HepG2 (cell line): ENCODE measurements around the gene EIF6. TPM values are rescaled to one million over a fixed set of nuclear protein-coding genes. Genes with fewer than 3 reads are reported as not detected.

Experiments
- AKAP8 ChIP-seq: sonication (generic); formaldehyde crosslinking; IDR thresholded peaks from 2 replicates; pipeline ENCODE4 v1.5.1; 2020; ENCODE audit warnings: mild to moderate bottlenecking, missing genetic modification reagents
- ASH2L ChIP-seq: fragments of 300-600, 200-600 bp; sonication (generic); IDR thresholded peaks from 2 replicates; pipeline ENCODE4 v1.7.0; 2017; ENCODE audit warnings: low read depth, mild to moderate bottlenecking, moderate library complexity, mixed read lengths, low read length; ENCODE audit not compliant: insufficient read length
- CBX1 ChIP-seq: IDR thresholded peaks from one replicate; pipeline ENCODE4 v1.6.1; 2016; ENCODE audit warnings: antibody characterized with exemption, low read depth
- GTF3A ChIP-seq: sonication (generic); formaldehyde crosslinking; conservative IDR thresholded peaks from 2 replicates; pipeline ENCODE4 v1.4.0; 2020; ENCODE audit warnings: mild to moderate bottlenecking, missing genetic modification reagents
- HOXD1 ChIP-seq: sonication (generic); formaldehyde crosslinking; IDR thresholded peaks from 2 replicates; pipeline ENCODE4 v1.5.0; 2020; ENCODE audit warnings: missing genetic modification reagents
- KAT8 ChIP-seq: IDR thresholded peaks from 2 replicates; pipeline ENCODE4 v1.6.1; 2016; ENCODE audit warnings: missing genetic modification reagents, missing compliant biosample characterization
- MZF1 ChIP-seq: sonication (generic); formaldehyde crosslinking; IDR thresholded peaks from 2 replicates; pipeline ENCODE4 v1.8.1; 2023; ENCODE audit warnings: mild to moderate bottlenecking, missing genetic modification reagents, borderline replicate concordance
- NFE2 ChIP-seq: sonication (generic); formaldehyde crosslinking; IDR thresholded peaks from 2 replicates; pipeline ENCODE4 v1.4.0; 2020; ENCODE audit warnings: missing genetic modification reagents
- ZFP37 ChIP-seq: sonication (generic); formaldehyde crosslinking; IDR thresholded peaks from 2 replicates; pipeline ENCODE4 v1.4.0; 2020; ENCODE audit warnings: missing genetic modification reagents, borderline replicate concordance
- ZKSCAN5 ChIP-seq: sonication (generic); formaldehyde crosslinking; IDR thresholded peaks from 2 replicates; pipeline ENCODE4 v1.5.1; 2020; ENCODE audit warnings: mild to moderate bottlenecking, missing genetic modification reagents
- ZNF83 ChIP-seq: sonication (generic); formaldehyde crosslinking; IDR thresholded peaks from 2 replicates; pipeline ENCODE4 v1.4.0; 2020; ENCODE audit warnings: missing genetic modification reagents, mild to moderate bottlenecking, borderline replicate concordance
- polyA plus RNA-seq, 8 experiments: library from polyadenylated mRNA; depleted of rRNA in 3 of 8; stranded (reverse) in 7 of 8; unstranded in 1 of 8; fragments of >200 nt; fragmentation: Illumina TruSeq in 4 of 8; extraction: Trizol in 4 of 8; gene quantifications; 2 replicates each; pipeline versions ENCODE4 v1.2.1 to v1.2.3, GENCODE V29; 2011 to 2016; ENCODE audit warnings: low read depth in 4 of 8, missing spikeins in 1 of 8, mixed read lengths in 1 of 8; ENCODE audit not compliant: insufficient read depth in 1 of 8
- total RNA-seq, 5 experiments: library from RNA; depleted of rRNA; stranded (reverse); fragments of >200 nt; fragmentation: Illumina TruSeq; extraction: Trizol; gene quantifications; 2 replicates each; pipeline ENCODE4 v1.2.3, GENCODE V29; 2016; ENCODE audit warnings: low read depth in 1 of 5
- TF ChIP-seq, protein P1 (sequence below): sonication (generic); formaldehyde crosslinking; IDR thresholded peaks from 2 replicates; pipeline ENCODE4 v1.4.0; 2020; ENCODE audit warnings: mild to moderate bottlenecking, missing genetic modification reagents, borderline replicate concordance
- TF ChIP-seq, protein P2 (sequence below): sonication (generic); formaldehyde crosslinking; IDR thresholded peaks from 2 replicates; pipeline ENCODE4 v1.4.0; 2020; ENCODE audit warnings: missing genetic modification reagents
- TF ChIP-seq, protein P3 (sequence below): sonication (generic); formaldehyde crosslinking; IDR thresholded peaks from 2 replicates; pipeline ENCODE4 v1.4.0; 2020; ENCODE audit warnings: mild to moderate bottlenecking, missing genetic modification reagents
- TF ChIP-seq, protein P4 (sequence below), 2 experiments: sonication (generic) in 1 of 2; formaldehyde crosslinking in 1 of 2; IDR thresholded peaks; 2 replicates each; pipeline versions ENCODE4 v1.6.1 to v1.9.0; 2014 to 2022; ENCODE audit warnings: antibody characterized with exemption in 1 of 2, borderline replicate concordance in 1 of 2, inconsistent platforms in 1 of 2, low read depth in 1 of 2, missing genetic modification reagents in 1 of 2

Gene EIF6
- total and polyA plus RNA-seq, 2 of the 13 experiments (the other 11 are each of a cell fraction or from before 2014, with no cell fraction given): 462 to 466 TPM

DNA sequence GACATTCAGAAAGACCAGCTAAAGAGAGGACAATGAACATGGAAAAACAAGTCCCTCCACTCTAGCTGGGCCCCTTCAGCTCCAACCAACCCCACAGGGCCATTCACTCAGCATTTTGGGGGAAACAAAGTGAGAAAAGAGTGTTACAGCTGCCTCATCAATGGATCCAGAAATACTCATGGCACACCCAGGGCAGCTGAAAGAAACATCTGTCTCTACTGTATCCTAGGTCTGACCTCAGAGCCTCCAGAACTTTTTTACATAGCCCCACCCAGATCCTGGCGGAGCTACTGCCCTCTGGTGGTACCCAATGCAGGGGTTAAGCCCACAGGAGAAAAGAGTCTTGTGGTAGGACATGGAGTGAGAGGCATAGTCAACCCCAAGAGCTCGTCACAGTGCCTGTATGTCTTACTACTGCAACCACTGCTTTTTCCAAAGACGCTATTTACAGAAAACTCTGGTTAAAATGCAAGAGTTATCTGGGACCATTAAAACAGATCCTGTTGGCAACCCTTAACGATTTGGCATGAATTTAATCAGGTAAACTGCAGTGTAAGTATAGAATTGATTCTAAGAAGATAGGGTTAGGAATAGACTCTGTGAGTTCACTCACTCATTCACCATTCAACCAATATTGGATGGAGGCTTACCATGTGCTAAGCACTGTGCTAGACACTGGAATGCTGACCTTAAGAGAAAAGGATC is 45.0 kb upstream of the EIF6 start (continued):
- TF ChIP-seq, protein P1, sequence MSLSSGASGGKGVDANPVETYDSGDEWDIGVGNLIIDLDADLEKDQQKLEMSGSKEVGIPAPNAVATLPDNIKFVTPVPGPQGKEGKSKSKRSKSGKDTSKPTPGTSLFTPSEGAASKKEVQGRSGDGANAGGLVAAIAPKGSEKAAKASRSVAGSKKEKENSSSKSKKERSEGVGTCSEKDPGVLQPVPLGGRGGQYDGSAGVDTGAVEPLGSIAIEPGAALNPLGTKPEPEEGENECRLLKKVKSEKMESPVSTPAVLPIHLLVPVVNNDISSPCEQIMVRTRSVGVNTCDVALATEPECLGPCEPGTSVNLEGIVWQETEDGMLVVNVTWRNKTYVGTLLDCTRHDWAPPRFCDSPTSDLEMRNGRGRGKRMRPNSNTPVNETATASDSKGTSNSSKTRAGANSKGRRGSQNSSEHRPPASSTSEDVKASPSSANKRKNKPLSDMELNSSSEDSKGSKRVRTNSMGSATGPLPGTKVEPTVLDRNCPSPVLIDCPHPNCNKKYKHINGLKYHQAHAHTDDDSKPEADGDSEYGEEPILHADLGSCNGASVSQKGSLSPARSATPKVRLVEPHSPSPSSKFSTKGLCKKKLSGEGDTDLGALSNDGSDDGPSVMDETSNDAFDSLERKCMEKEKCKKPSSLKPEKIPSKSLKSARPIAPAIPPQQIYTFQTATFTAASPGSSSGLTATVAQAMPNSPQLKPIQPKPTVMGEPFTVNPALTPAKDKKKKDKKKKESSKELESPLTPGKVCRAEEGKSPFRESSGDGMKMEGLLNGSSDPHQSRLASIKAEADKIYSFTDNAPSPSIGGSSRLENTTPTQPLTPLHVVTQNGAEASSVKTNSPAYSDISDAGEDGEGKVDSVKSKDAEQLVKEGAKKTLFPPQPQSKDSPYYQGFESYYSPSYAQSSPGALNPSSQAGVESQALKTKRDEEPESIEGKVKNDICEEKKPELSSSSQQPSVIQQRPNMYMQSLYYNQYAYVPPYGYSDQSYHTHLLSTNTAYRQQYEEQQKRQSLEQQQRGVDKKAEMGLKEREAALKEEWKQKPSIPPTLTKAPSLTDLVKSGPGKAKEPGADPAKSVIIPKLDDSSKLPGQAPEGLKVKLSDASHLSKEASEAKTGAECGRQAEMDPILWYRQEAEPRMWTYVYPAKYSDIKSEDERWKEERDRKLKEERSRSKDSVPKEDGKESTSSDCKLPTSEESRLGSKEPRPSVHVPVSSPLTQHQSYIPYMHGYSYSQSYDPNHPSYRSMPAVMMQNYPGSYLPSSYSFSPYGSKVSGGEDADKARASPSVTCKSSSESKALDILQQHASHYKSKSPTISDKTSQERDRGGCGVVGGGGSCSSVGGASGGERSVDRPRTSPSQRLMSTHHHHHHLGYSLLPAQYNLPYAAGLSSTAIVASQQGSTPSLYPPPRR (CRISPR knock-in tag): peak; percentile 13; the same call in 1 of the 2 replicates
- TF ChIP-seq, protein P2, sequence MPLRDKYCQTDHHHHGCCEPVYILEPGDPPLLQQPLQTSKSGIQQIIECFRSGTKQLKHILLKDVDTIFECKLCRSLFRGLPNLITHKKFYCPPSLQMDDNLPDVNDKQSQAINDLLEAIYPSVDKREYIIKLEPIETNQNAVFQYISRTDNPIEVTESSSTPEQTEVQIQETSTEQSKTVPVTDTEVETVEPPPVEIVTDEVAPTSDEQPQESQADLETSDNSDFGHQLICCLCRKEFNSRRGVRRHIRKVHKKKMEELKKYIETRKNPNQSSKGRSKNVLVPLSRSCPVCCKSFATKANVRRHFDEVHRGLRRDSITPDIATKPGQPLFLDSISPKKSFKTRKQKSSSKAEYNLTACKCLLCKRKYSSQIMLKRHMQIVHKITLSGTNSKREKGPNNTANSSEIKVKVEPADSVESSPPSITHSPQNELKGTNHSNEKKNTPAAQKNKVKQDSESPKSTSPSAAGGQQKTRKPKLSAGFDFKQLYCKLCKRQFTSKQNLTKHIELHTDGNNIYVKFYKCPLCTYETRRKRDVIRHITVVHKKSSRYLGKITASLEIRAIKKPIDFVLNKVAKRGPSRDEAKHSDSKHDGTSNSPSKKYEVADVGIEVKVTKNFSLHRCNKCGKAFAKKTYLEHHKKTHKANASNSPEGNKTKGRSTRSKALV (CRISPR knock-in tag): no peak
- no peak for TF ChIP-seq ZKSCAN5 (CRISPR knock-in tag)
- TF ChIP-seq, protein P3, sequence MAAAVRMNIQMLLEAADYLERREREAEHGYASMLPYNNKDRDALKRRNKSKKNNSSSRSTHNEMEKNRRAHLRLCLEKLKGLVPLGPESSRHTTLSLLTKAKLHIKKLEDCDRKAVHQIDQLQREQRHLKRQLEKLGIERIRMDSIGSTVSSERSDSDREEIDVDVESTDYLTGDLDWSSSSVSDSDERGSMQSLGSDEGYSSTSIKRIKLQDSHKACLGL (CRISPR knock-in tag): no peak
- TF ChIP-seq CBX1: no peak
- no peak for TF ChIP-seq AKAP8 (CRISPR knock-in tag)
- TF ChIP-seq HOXD1 (CRISPR knock-in tag): 0 out of 2 replicates have a peak, but pooled peaks have one; percentile 30
- TF ChIP-seq ZNF83 (CRISPR knock-in tag): no peak
- TF ChIP-seq NFE2: no peak
- TF ChIP-seq MZF1 (CRISPR knock-in tag): no peak
- peak; percentile 77 for TF ChIP-seq KAT8 (CRISPR knock-in tag)
- TF ChIP-seq GTF3A (CRISPR knock-in tag): no peak
- TF ChIP-seq ASH2L: no peak
- TF ChIP-seq, protein P4, sequence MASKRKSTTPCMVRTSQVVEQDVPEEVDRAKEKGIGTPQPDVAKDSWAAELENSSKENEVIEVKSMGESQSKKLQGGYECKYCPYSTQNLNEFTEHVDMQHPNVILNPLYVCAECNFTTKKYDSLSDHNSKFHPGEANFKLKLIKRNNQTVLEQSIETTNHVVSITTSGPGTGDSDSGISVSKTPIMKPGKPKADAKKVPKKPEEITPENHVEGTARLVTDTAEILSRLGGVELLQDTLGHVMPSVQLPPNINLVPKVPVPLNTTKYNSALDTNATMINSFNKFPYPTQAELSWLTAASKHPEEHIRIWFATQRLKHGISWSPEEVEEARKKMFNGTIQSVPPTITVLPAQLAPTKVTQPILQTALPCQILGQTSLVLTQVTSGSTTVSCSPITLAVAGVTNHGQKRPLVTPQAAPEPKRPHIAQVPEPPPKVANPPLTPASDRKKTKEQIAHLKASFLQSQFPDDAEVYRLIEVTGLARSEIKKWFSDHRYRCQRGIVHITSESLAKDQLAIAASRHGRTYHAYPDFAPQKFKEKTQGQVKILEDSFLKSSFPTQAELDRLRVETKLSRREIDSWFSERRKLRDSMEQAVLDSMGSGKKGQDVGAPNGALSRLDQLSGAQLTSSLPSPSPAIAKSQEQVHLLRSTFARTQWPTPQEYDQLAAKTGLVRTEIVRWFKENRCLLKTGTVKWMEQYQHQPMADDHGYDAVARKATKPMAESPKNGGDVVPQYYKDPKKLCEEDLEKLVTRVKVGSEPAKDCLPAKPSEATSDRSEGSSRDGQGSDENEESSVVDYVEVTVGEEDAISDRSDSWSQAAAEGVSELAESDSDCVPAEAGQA (IDR thresholded peaks at IDR 0.05; ENCODE audit: low read depth): 0 out of 2 replicates have a peak, but pooled peaks have one; percentile 11
- TF ChIP-seq, protein P4 (CRISPR knock-in tag; IDR thresholded peaks at IDR 0.05; ENCODE audit: borderline replicate concordance): no peak
- TF ChIP-seq ZFP37 (CRISPR knock-in tag): 0 out of 2 replicates have a peak, but pooled peaks have one; percentile 16
